GM21723 (cell line): Measurements from ENCODE around the gene RRN3.
"Not testable (repeated sequence)": the region's sequence is repeated elsewhere in the genome, so short reads cannot be mapped to it uniquely, and the experiment has no call there.

ENCODE experiments used
- ATAC-seq: cut with Tn5 transposase; IDR thresholded peaks from one replicate; pipeline ENCODE4 v1.9.1; 2021; ENCODE audit warnings: mild to moderate bottlenecking, moderate library complexity; ENCODE audit not compliant: unreplicated experiment

RRN3 gene

GRCh38 chr16:15053904-15054303 lies 40.2 kb downstream of the RRN3 start:
- no peak for ATAC-seq

GRCh38 chr16:15052747-15053476 lies 41.2 kb downstream of the RRN3 start:
- ATAC-seq: no peak

- no peak for ATAC-seq
These were observed 42.6 kb downstream of the RRN3 start for GRCh38 chr16:15051387-15051951.

DNA sequence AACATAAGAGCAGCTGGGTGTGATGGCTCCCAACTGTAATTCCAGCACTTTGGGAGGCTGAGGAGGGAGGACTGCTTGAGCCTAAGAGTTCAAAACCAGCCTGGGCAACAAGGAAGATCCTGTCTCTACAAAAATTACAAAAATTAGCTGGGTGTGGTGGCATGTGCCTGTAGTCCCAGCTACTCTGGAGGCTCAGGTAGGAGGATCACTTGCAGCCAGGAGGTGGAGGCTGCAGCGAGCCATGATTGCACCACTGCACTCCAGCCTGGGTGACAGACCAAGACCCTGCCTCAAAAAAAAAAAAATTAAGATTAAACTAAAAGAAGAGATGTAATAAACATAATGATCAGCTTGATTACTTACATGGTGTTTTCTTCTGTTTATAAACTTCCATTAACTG lies 43.6 kb downstream of the RRN3 start:
- ATAC-seq: not testable (repeated sequence)

GRCh38 chr16:15049581-15050180 lies 44.4 kb downstream of the RRN3 start:
- no peak for ATAC-seq

DNA sequence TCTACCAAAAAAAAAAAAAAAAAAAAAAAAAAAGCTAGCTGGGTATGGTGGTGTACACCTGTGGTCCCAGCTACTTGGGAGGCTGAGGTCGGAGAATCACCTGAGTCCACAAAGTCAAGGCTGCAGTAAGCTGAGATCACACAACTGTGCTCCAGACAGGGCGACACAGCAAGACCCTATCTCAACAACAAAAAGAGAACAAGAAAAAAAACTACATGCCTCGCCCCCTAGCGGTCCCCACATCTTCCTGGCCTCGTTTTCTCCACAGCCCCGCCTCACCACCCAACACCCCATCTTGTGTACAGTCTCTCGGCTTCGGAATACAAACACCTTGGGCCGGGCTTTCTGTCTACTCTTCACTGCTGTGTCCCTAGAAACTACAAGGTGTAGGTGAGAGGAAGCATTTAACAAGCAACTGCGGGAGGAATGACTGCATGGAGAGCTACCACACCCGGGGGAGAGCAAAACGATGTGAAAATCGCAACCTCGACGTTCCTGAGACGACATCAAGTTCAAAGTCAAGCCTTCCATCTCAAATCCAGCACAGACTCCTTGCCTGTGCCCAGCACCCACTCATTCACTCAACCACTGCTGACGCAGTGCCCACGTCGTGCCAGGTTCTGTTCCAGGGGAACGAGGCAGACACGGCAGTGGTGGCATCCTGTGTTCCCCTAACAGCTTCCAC lies 47.2 kb downstream of the RRN3 start:
- ATAC-seq: no peak

DNA sequence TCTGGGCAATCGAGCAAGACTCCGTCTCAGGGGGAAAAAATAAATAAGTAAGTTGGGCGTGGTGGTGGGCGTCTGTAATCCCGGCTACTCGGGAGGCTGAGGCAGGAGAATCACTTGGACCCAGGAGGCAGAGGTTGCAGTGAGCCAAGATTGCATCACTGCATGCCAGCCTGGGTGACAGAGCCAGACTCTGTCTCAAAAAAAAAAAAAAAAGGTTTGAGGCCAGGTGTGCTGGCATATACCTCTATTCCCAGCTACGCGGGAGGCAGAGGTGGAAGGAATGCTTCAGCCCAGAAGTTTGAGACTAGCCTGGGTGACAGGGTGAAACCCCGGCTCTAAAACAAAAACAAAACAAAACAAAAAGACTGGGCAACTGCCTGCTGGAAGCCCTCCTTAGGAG lies 48.8 kb downstream of the RRN3 start:
- not testable (repeated sequence) for ATAC-seq

GRCh38 chr16:15044286-15044685 lies 49.8 kb downstream of the RRN3 start:
- ATAC-seq: no peak

- ATAC-seq: no peak
These were observed 50.7 kb downstream of the RRN3 start for GRCh38 chr16:15043344-15043743.

GRCh38 chr16:15041271-15042004 lies 52.6 kb downstream of the RRN3 start:
- no peak for ATAC-seq

DNA sequence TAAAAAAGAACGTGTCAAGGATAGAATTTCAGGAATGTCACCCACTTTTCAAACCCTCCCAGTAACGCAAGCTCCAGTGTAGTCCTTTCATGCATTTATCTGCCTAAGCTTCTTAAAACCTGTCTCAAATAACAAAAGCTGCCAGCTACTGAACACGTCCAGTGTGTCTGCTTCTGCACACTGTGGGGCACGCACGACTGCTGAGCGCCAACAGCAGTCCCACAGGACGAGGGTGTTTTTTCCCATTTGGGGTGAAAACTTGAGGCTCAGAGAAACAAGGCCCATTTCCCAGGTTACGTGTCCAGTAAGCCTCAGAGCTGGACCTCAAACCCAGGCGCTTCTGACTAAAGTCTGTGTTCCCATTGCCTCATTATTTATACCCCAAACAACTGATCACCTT lies 55.4 kb downstream of the RRN3 start:
- ATAC-seq: no peak

GRCh38 chr16:15037745-15038144 lies 56.3 kb downstream of the RRN3 start:
- no peak for ATAC-seq

GRCh38 chr16:15037003-15037402 lies 57.1 kb downstream of the RRN3 start:
- no peak for ATAC-seq

- ATAC-seq: no peak
These were observed 58.8 kb downstream of the RRN3 start for GRCh38 chr16:15035163-15035729.

DNA sequence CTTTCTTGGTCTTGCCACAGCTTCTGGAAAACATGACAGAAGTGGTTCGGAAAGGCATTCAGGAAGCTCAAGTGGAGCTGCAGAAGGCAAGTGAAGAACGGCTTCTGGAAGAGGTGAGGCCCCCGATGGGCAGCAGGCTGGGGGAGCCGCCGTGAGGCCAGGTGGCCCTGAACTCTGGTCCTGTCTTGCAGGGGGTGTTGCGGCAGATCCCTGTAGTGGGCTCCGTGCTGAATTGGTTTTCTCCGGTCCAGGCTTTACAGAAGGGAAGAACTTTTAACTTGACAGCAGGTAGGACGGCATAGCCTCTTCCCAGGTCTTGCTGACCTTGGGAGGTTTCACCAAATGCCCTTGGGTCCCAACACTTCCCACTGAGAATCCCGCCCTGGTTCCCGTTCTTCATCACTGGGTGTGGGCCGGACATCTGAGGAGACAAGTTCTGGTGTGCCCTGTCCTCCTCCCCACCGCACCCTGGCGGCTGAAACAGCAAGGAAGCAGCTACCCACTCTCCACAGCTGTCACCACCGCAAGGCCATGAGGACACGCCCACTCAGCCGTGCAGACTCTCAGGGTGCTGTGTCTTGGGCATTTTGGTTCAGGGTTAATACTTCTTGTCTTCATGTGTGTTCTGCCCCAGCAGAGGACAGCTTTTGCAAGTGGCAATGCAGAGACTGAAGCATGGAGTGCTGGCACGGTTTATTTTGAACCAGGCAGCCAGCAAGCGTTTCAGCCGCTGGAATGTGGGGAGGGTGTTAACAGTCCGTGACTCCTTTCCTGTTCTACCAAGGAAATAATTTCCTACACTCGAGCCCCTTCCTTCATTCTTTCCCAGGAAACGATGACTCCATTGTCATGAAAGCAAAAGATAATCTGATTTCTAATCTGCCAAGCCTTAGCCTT lies 59.6 kb downstream of the RRN3 start:
- no peak for ATAC-seq

- ATAC-seq: no peak
These were observed 60.8 kb downstream of the RRN3 start for GRCh38 chr16:15033309-15033707.

DNA sequence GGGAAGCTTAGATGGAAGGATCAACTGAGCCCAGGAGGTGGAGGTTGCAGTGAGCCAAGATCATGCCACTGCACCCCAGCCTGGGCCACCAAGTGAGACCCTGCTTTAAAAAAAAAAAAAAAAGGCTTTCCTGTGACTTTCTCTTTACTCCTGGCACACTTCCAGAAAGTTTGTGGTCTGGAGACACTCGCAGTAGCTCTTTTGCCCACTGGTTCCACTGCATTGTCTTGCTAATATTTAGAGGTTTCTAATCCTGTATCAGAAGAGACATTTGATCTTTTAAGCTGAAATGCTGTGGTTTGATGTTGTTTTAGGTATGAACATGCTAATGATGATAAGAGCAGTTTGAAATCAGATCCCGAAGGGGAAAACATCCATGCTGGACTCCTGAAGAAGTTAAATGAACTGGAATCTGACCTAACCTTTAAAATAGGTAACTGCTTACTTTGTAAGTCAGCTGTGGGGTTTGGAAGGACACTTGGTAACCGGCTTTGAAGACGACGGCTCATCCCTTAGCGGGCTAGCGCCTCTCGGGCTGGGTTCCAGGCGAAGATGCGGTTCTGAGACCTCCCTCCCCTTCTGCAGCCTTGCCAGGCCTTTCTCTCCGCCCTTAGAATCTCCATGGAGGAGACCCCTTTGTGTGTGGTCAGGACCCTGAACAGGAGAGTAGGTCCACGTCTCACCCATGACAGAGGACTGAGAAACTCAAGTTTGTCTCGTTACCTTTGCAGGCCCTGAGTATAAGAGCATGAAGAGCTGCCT lies 61.3 kb downstream of the RRN3 start:
- no peak for ATAC-seq

GRCh38 chr16:15031586-15031985 lies 62.5 kb downstream of the RRN3 start:
- ATAC-seq: no peak

DNA sequence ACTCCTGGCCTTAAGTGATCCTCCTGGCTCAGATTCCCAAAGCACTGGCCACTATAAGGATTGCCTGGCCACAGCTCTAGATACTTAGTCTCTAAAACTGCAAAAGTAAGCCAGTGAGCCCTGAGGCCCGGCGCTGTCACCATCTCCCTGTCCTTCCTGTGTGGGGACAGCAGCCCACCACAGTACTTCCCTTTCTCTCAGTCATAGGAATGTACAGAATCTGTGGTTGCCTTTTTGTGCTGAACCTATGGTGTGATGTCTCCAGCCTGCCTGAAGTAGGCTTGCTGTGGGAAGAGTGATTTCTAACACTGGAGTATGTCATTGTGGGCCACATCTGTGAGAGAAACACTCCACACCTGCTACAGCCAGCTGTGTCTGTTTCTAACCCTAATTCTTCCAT lies 62.9 kb downstream of the RRN3 start:
- no peak for ATAC-seq
